MM.1S (cell line): ENCODE measurements around the gene CHCHD6.

Experiments used
- EZH2 ChIP-seq: fragments of 300-600 bp; sonication (generic); optimal IDR thresholded peaks from 2 replicates; pipeline ENCODE3; 2017; ENCODE audit warnings: low read depth, mild to moderate bottlenecking, antibody characterized with exemption, low read length, mixed read lengths
- EZH2phosphoT487 ChIP-seq: fragments of 300-600 bp; sonication (generic); IDR thresholded peaks from 2 replicates; pipeline ENCODE4 v1.6.1; 2018; ENCODE audit warnings: antibody characterized with exemption, low read length
- TF ChIP-seq, protein P1 (sequence below): fragments of 300-600 bp; sonication (generic); IDR thresholded peaks from 2 replicates; pipeline ENCODE4 v1.5.1; 2016; ENCODE audit warnings: antibody characterized with exemption, low read length, mixed read lengths

DNA sequence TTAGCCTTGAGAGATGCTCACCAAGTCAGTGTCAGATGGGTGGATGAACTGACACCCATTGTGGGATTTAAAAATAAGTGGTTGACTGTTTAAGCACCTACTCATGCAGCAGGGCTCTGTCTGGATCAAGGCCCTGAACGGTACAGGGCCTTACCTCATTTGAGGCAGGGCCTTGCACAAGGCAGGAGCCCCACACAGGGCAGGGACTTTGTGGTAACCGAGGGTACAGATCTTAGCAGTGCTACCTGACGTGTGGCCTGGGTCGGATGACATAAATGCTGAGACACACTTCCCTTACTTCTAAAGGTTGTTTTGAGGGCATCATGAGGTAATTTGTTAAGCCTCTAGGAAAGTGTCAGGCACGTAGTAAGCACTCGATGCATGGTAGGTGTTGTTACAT lies 219.4 kb downstream of the CHCHD6 start:
- TF ChIP-seq, protein P1, sequence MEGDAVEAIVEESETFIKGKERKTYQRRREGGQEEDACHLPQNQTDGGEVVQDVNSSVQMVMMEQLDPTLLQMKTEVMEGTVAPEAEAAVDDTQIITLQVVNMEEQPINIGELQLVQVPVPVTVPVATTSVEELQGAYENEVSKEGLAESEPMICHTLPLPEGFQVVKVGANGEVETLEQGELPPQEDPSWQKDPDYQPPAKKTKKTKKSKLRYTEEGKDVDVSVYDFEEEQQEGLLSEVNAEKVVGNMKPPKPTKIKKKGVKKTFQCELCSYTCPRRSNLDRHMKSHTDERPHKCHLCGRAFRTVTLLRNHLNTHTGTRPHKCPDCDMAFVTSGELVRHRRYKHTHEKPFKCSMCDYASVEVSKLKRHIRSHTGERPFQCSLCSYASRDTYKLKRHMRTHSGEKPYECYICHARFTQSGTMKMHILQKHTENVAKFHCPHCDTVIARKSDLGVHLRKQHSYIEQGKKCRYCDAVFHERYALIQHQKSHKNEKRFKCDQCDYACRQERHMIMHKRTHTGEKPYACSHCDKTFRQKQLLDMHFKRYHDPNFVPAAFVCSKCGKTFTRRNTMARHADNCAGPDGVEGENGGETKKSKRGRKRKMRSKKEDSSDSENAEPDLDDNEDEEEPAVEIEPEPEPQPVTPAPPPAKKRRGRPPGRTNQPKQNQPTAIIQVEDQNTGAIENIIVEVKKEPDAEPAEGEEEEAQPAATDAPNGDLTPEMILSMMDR: no peak
- TF ChIP-seq EZH2phosphoT487 (no peak), EZH2 (no peak)
